BJ (cell line): Measurements from ENCODE around the gene LCAT. TPM values are rescaled to one million over a fixed set of nuclear protein-coding genes. Genes with fewer than 3 reads are reported as not detected.

Source experiments
- CTCF ChIA-PET: fragments of 350-600 bp; formaldehyde crosslinking; extraction: SDS; loops from one replicate; lab custom pipeline; 2021; ENCODE audit warnings: antibody characterized with exemption, inconsistent platforms; lab: Yijun Ruan, JAX
- POLR2A ChIA-PET: fragments of 300-600 bp; sonication (Branson Sonifier 250); formaldehyde crosslinking; extraction: SDS; loops from one replicate; lab custom pipeline; 2021; ENCODE audit warnings: antibody characterized with exemption; lab: Charles Lee
- DNase-seq: peaks from one replicate; pipeline ENCODE4 v3.0.0-alpha.2; 2011; ENCODE audit warnings: low read depth
- H3K27me3 ChIP-seq: 2 replicates; pipeline ENCODE4 v1.6.0; 2011; ENCODE audit warnings: low read length; ENCODE audit not compliant: control insufficient read depth, insufficient read depth
- H3K36me3 ChIP-seq: 2 replicates; pipeline ENCODE4 v1.5.1; 2011; ENCODE audit warnings: low read length; ENCODE audit not compliant: control insufficient read depth, insufficient read depth
- H3K4me3 ChIP-seq: 2 replicates; pipeline ENCODE4 v1.5.1; 2011; ENCODE audit warnings: low read depth, mild to moderate bottlenecking, control low read depth, low read length
- polyA plus RNA-seq: library from polyadenylated mRNA; depleted of rRNA; stranded (reverse); fragments of >200 nt; gene quantifications from 2 replicates; pipeline ENCODE4 v1.2.3, GENCODE V29; 2011
- TF ChIP-seq, protein P1 (sequence below): IDR thresholded peaks from 2 replicates; pipeline ENCODE4 v1.5.1; 2011; ENCODE audit warnings: low read depth, mild to moderate bottlenecking, control low read depth, inconsistent platforms, low read length, moderate library complexity; ENCODE audit not compliant: insufficient read depth

The LCAT gene
- polyA plus RNA-seq, 1 experiment: 13.6 TPM

DNA sequence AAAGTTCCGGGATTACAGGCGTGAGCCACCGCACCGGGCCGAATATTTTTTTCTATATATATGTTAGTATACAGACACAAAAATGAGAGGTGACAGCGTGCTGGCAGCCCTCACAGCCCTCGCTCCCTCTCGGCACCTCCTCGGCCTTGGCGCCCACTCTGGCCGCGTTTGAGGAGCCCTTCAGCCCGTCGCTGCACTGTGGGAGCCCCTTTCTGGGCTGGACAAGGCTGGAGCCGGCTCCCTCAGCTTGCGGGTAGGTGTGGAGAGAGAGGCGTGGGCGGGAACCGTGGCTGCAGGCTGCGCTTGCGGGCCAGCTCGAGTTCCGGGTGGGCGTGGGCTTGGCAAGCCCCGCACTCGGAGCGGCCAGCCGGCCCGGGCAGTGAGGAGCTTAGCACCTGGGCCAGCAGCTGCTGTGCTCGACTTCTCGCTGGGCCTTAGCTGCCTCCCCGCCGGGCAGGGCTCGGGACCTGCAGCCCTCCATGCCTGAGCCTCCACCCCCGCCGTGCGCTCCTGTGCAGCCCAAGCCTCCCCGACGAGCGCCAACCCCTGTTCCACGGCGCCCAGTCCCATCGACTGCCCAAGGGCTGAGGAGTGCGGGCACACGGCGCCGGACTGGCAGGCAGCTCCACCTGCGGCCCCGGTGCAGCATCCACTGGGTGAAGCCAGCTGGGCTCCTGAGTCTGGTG lies 38.2 kb upstream of the LCAT start:
- DNase-seq: no peak
- ChIA-PET CTCF (interaction anchor here (0.9 to 2.2 kb wide), 4 partner anchors 10 to 58 kb away, joined by 3 to 5 read pairs (median 4); no protein-coding TSS in a partner anchor), POLR2A (interaction anchor here (0.7 kb wide), 1 partner anchor 255 kb away, joined by 3 read pairs; no protein-coding TSS in a partner anchor)
- Histone ChIP-seq H3K36me3 (no peaks in the 10 kb centered on the region), H3K4me3 (no peak overlapping the region), H3K27me3 (0 out of 2 replicates have a peak, but pooled peaks cover 5% of the 10 kb centered on the region)
- TF ChIP-seq, protein P1, sequence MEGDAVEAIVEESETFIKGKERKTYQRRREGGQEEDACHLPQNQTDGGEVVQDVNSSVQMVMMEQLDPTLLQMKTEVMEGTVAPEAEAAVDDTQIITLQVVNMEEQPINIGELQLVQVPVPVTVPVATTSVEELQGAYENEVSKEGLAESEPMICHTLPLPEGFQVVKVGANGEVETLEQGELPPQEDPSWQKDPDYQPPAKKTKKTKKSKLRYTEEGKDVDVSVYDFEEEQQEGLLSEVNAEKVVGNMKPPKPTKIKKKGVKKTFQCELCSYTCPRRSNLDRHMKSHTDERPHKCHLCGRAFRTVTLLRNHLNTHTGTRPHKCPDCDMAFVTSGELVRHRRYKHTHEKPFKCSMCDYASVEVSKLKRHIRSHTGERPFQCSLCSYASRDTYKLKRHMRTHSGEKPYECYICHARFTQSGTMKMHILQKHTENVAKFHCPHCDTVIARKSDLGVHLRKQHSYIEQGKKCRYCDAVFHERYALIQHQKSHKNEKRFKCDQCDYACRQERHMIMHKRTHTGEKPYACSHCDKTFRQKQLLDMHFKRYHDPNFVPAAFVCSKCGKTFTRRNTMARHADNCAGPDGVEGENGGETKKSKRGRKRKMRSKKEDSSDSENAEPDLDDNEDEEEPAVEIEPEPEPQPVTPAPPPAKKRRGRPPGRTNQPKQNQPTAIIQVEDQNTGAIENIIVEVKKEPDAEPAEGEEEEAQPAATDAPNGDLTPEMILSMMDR: no peak

- no peak within 1 kb of the TSS for H3K4me3 ChIP-seq
- CTCF ChIA-PET: interaction anchor here (0.6 kb wide), 1 partner anchor 11 kb away, joined by 3 read pairs; no protein-coding TSS in a partner anchor
- POLR2A ChIA-PET: no interaction called here
- TF ChIP-seq, protein P1: peak; percentile 31; the same call in 1 of the 2 replicates
- H3K27me3 ChIP-seq: peaks cover 13% of the 10 kb centered on the region
- no peak for DNase-seq
- no peaks in the 10 kb centered on the region for H3K36me3 ChIP-seq
These were observed 36.2 kb upstream of the LCAT start, which contains the start of gene DPEP3 for GRCh38 chr16:67979955-67980678. Gene DPEP3 (minus strand): TSS chr16:67980499. CDS start chr16:67980380, 119 bp downstream.

DNA sequence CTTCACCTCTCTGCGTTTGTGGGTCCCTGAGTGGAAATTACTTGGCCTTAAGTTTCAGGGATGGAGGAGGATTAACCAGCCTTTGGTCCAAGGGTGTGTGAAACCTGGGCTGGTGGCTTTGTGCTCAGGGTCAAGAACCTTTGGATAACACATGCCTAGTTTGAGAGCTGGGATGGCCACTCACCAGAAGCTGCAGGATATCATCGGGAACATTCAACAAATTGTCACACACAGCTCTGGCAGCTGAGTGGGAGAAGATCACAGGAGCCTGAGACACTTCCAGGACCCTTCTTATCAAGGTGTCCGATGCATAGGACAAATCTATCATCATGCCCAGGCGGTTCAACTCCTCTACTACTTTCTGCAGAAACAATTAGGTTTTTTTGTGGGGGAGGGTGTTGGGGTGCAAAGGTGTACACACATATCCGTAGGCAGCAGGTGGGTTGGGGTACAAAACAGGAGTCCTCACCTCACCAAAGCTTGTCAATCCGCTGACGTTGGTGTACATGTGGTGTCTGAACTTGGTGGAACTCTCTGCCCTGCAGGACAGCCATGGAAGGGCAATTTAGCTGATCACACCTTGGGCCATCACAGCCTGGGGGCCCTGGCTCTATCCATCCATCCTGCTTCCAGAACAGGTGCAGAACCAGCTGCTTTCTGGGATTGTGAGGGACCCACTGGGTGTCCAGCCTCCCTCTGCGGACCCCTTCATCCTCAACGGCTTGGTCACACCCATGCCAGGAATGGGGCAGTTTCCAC lies 33.7 kb upstream of the LCAT start:
- no peaks in the 10 kb centered on the region for H3K36me3 ChIP-seq
- POLR2A ChIA-PET: no interaction called here

GRCh38 chr16:67977005-67977404 lies 33.1 kb upstream of the LCAT start:
- POLR2A ChIA-PET: no interaction called here
- CTCF ChIA-PET: interaction anchor here (1.7 kb wide), 1 partner anchor 88 kb away, joined by 4 read pairs; no protein-coding TSS in a partner anchor
- no peaks in the 10 kb centered on the region for H3K36me3 ChIP-seq

More for the DNA sequence above, 33.7 kb upstream of the LCAT start:
- DNase-seq: no peak
- TF ChIP-seq, protein P1: no peak
- Histone ChIP-seq H3K4me3 (no peak overlapping the region), H3K27me3 (peaks cover 13% of the 10 kb centered on the region)
- CTCF ChIA-PET: interaction anchor here (0.9 to 1.3 kb wide), 3 partner anchors 16 to 95 kb away, joined by 3 to 4 read pairs (median 3); no protein-coding TSS in a partner anchor

More at GRCh38 chr16:67977005-67977404, 33.1 kb upstream of the LCAT start:
- no peak for DNase-seq
- Histone ChIP-seq H3K4me3 (no peak overlapping the region), H3K27me3 (peaks cover 13% of the 10 kb centered on the region)
- TF ChIP-seq, protein P1: no peak
